HepG2 (cell line): Measurements from ENCODE around the gene FAT1. TPM values are rescaled to one million over a fixed set of nuclear protein-coding genes. Genes with fewer than 3 reads are reported as not detected.
A peak's percentile ranks its signal among the peaks of the same experiment; 100 is the strongest.

ENCODE experiments used
- CHD2 ChIP-seq: IDR thresholded peaks from 2 replicates; pipeline ENCODE4 v1.6.1; 2011; ENCODE audit warnings: low read depth, low read length, improper control_type of control experiment
- GABPA ChIP-seq, 2 experiments: IDR thresholded peaks; 2 replicates each; pipeline ENCODE4 v1.6.1; 2011 to 2016; ENCODE audit warnings: low read depth in 2 of 2, low read length in 1 of 2, missing biosample characterization in 1 of 2, missing genetic modification characterization in 1 of 2
- GRHL1 ChIP-seq: sonication (generic); formaldehyde crosslinking; conservative IDR thresholded peaks from 2 replicates; pipeline ENCODE4 v1.8.0; 2022; ENCODE audit warnings: missing genetic modification reagents
- HDAC1 ChIP-seq: sonication (generic); formaldehyde crosslinking; IDR thresholded peaks from 2 replicates; pipeline ENCODE4 v1.5.1; 2020; ENCODE audit warnings: mild to moderate bottlenecking, missing genetic modification reagents
- KDM5A ChIP-seq: fragments of 200-600 bp; sonication (generic); IDR thresholded peaks from 2 replicates; pipeline ENCODE4 v1.7.0; 2018; ENCODE audit warnings: antibody characterized with exemption, mild to moderate bottlenecking, low read length, borderline replicate concordance
- MTF2 ChIP-seq: sonication (generic); formaldehyde crosslinking; IDR thresholded peaks from 2 replicates; pipeline ENCODE4 v1.5.0; 2020; ENCODE audit warnings: missing genetic modification reagents, borderline replicate concordance
- NCOA2 ChIP-seq: sonication (generic); formaldehyde crosslinking; IDR thresholded peaks from 2 replicates; pipeline ENCODE4 v1.8.0; 2022; ENCODE audit warnings: inconsistent platforms
- SALL2 ChIP-seq: sonication (generic); formaldehyde crosslinking; IDR thresholded peaks from 2 replicates; pipeline ENCODE4 v1.8.1; 2023; ENCODE audit warnings: mild to moderate bottlenecking, missing genetic modification reagents, inconsistent platforms
- SP5 ChIP-seq: IDR thresholded peaks from 2 replicates; pipeline ENCODE4 v1.6.1; 2016; ENCODE audit warnings: low read depth, borderline replicate concordance
- TEF ChIP-seq: sonication (generic); formaldehyde crosslinking; IDR thresholded peaks from 2 replicates; pipeline ENCODE4 v1.5.0; 2020; ENCODE audit warnings: missing genetic modification reagents
- TSC22D2 ChIP-seq: sonication (generic); formaldehyde crosslinking; IDR thresholded peaks from 2 replicates; pipeline ENCODE4 v1.5.1; 2020; ENCODE audit warnings: missing genetic modification reagents, mild to moderate bottlenecking, borderline replicate concordance
- ZBTB3 ChIP-seq: sonication (generic); formaldehyde crosslinking; IDR thresholded peaks from 2 replicates; pipeline ENCODE4 v1.4.0; 2020; ENCODE audit warnings: low read depth, mild to moderate bottlenecking, moderate library complexity, missing genetic modification reagents, borderline replicate concordance
- ZIK1 ChIP-seq: sonication (generic); formaldehyde crosslinking; IDR thresholded peaks from 2 replicates; pipeline ENCODE4 v1.5.0; 2020; ENCODE audit warnings: mild to moderate bottlenecking, low read depth, missing genetic modification reagents, borderline replicate concordance
- ZNF280D ChIP-seq: sonication (generic); formaldehyde crosslinking; IDR thresholded peaks from 2 replicates; pipeline ENCODE4 v1.5.1; 2020; ENCODE audit warnings: mild to moderate bottlenecking, missing genetic modification reagents
- ZNF33B ChIP-seq: sonication (generic); formaldehyde crosslinking; IDR thresholded peaks from 2 replicates; pipeline ENCODE4 v1.5.1; 2020; ENCODE audit warnings: mild to moderate bottlenecking, missing genetic modification reagents
- ZNF503 ChIP-seq: sonication (generic); formaldehyde crosslinking; IDR thresholded peaks from 2 replicates; pipeline ENCODE4 v1.4.0; 2020; ENCODE audit warnings: missing genetic modification reagents
- ZNF530 ChIP-seq: sonication (generic); formaldehyde crosslinking; IDR thresholded peaks from 2 replicates; pipeline ENCODE4 v1.5.0; 2020; ENCODE audit warnings: low read depth, mild to moderate bottlenecking, missing genetic modification reagents
- ZNF598 ChIP-seq: sonication (generic); formaldehyde crosslinking; IDR thresholded peaks from 2 replicates; pipeline ENCODE4 v1.5.1; 2020; ENCODE audit warnings: mild to moderate bottlenecking, missing genetic modification reagents, borderline replicate concordance
- ZNF614 ChIP-seq: IDR thresholded peaks from 2 replicates; pipeline ENCODE4 v1.6.1; 2018; ENCODE audit warnings: missing biosample characterization, missing genetic modification reagents, inconsistent platforms, borderline replicate concordance
- polyA plus RNA-seq, 8 experiments: library from polyadenylated mRNA; depleted of rRNA in 3 of 8; stranded (reverse) in 7 of 8; unstranded in 1 of 8; fragments of >200 nt; fragmentation: Illumina TruSeq in 4 of 8; extraction: Trizol in 4 of 8; gene quantifications; 2 replicates each; pipeline versions ENCODE4 v1.2.1 to v1.2.3, GENCODE V29; 2011 to 2016; ENCODE audit warnings: low read depth in 4 of 8, missing spikeins in 1 of 8, mixed read lengths in 1 of 8; ENCODE audit not compliant: insufficient read depth in 1 of 8
- total RNA-seq, 5 experiments: library from RNA; depleted of rRNA; stranded (reverse); fragments of >200 nt; fragmentation: Illumina TruSeq; extraction: Trizol; gene quantifications; 2 replicates each; pipeline ENCODE4 v1.2.3, GENCODE V29; 2016; ENCODE audit warnings: low read depth in 1 of 5

Gene FAT1
- total and polyA plus RNA-seq, 2 of the 13 experiments (the other 11 are each of a cell fraction or from before 2014, with no cell fraction given): 185 to 216 TPM

GRCh38 chr4:186749611-186750281, 26.1 kb upstream of the FAT1 start (continued):
- TF ChIP-seq KDM5A (no peak), CHD2 (no peak), ZNF503 (CRISPR knock-in tag) (0 out of 2 replicates have a peak, but pooled peaks have one; percentile 32), SP5 (CRISPR knock-in tag) (peak; percentile 34; the same call in 1 of the 2 replicates), MTF2 (no peak), ZBTB3 (no peak), ZNF33B (CRISPR knock-in tag) (no peak), ZNF280D (peak; percentile 32; the same call in 1 of the 2 replicates), ZNF614 (CRISPR knock-in tag) (no peak), ZIK1 (CRISPR knock-in tag) (no peak), SALL2 (CRISPR knock-in tag) (0 out of 2 replicates have a peak, but pooled peaks have one; percentile 49), HDAC1 (peak; percentile 35; the same call in 1 of the 2 replicates), TSC22D2 (no peak), ZNF598 (CRISPR knock-in tag) (no peak), TEF (no peak), NCOA2 (CRISPR knock-in tag) (peak; percentile 32; the same call in 1 of the 2 replicates), GRHL1 (CRISPR knock-in tag) (no peak), ZNF530 (CRISPR knock-in tag) (no peak), GABPA (IDR thresholded peaks at IDR 0.05; ENCODE audit: low read depth, low read length) (no peak), GABPA (CRISPR knock-in tag; IDR thresholded peaks at IDR 0.05; ENCODE audit: low read depth) (peak; percentile 84)
